Tibial nerve (tissue), 4 donors: ENCODE measurements around the gene PCK2. TPM values are rescaled to one million over a fixed set of nuclear protein-coding genes. Genes with fewer than 3 reads are reported as not detected.

ENCODE experiments used
- DNase-seq, 2 donors: peaks; one replicate each; pipeline ENCODE4 v3.0.0-alpha.2; 2019; ENCODE audit warnings: low spot score in 2 of 2
- H3K27ac ChIP-seq, 4 donors: fragments of 200-600 bp; sonication (generic) in 3 of 4; one replicate each; pipeline ENCODE4 v1.5.1; 2017 to 2019; ENCODE audit warnings: mild to moderate bottlenecking in 1 of 4
- H3K27me3 ChIP-seq, 2 donors: fragments of 200-600 bp; sonication (generic) in 1 of 2; one replicate each; pipeline versions ENCODE4 v1.5.1 to v1.6.0; 2017 to 2019
- H3K36me3 ChIP-seq, 3 donors: fragments of 200-600 bp; sonication (generic); one replicate each; pipeline ENCODE4 v1.5.1; 2018 to 2019
- H3K4me1 ChIP-seq, 4 donors: fragments of 200-600 bp; sonication (generic) in 3 of 4; one replicate each; pipeline ENCODE4 v1.5.1; 2017 to 2019
- H3K4me3 ChIP-seq, 4 donors: fragments of 200-600 bp; sonication (generic) in 3 of 4; one replicate each; pipeline ENCODE4 v1.5.1; 2017 to 2019; ENCODE audit warnings: mild to moderate bottlenecking in 1 of 4, moderate library complexity in 1 of 4
- H3K9me3 ChIP-seq, 4 donors: fragments of 200-600 bp; sonication (generic) in 3 of 4; one replicate each; pipeline ENCODE4 v1.5.1; 2017 to 2019
- CTCF ChIP-seq, 5 experiments: fragments of 200-600 bp in 3 of 5; fragments of 450-650 bp in 2 of 5; sonication (generic) in 3 of 5; IDR thresholded peaks; one replicate each; pipeline ENCODE4 v1.5.1; 2016 to 2019; ENCODE audit warnings: antibody characterized with exemption in 5 of 5, mild to moderate bottlenecking in 3 of 5, moderate library complexity in 2 of 5
- EP300 ChIP-seq, 2 donors: sonication (generic); formaldehyde crosslinking; IDR thresholded peaks; one replicate each; pipeline ENCODE4 v1.6.1; 2017; ENCODE audit warnings: antibody characterized with exemption in 2 of 2, mild to moderate bottlenecking in 1 of 2
- POLR2A ChIP-seq, 2 donors: fragments of 450-650 bp; IDR thresholded peaks; one replicate each; pipeline ENCODE4 v1.6.1; 2017; ENCODE audit warnings: antibody characterized with exemption in 2 of 2, mild to moderate bottlenecking in 2 of 2, moderate library complexity in 2 of 2
- WGBS, 2 donors: methylation state at CpG; one replicate each; pipeline ENCODE4 v1.1.5; 2018; 5-methylcytosine and 5-hydroxymethylcytosine counted together
- total RNA-seq, 4 donors: library from RNA; depleted of rRNA; stranded (reverse); fragments of >200 nt; gene quantifications; one replicate each; pipeline ENCODE4 v1.1.0, GENCODE V29; 2016

PCK2 gene
- total RNA-seq, 4 donors from 2014 or later, result 28.9 to 49.2 (median 34.3) TPM

- DNase-seq, result no peak
- H3K4me1 ChIP-seq, result peaks cover 0 to 17% (median 11%) of the 10 kb centered on the region in 4 donors
- no peak overlapping the region for H3K27ac ChIP-seq
- no peaks in the 10 kb centered on the region for H3K9me3 ChIP-seq
- no peak overlapping the region for H3K4me3 ChIP-seq
- no peak for TF ChIP-seq POLR2A (IDR thresholded peaks at IDR 0.05)
- 70 to 75% methylated on average over 10 of the region's 10 CpGs for WGBS, 2 donors
- H3K36me3 ChIP-seq, result no peaks in the 10 kb centered on the region
- H3K27me3 ChIP-seq, result no peaks in the 10 kb centered on the region
Observed at GRCh38 chr14:24055971-24056799, 37.9 kb upstream of the PCK2 start.

- no peak overlapping the region for H3K4me3 ChIP-seq
- DNase-seq, result no peak
- H3K9me3 ChIP-seq, result no peaks in the 10 kb centered on the region
- H3K27ac ChIP-seq, result no peak overlapping the region
- TF ChIP-seq CTCF (IDR thresholded peaks at IDR 0.05) (no peak), EP300 (IDR thresholded peaks at IDR 0.05) (no peak), POLR2A (IDR thresholded peaks at IDR 0.05) (no peak)
- H3K36me3 ChIP-seq, result no peaks in the 10 kb centered on the region
- 60 to 75% methylated on average over 8 of the region's 8 CpGs for WGBS, 2 donors
- no peaks in the 10 kb centered on the region for H3K27me3 ChIP-seq
- peaks cover 0 to 13% (median 9%) of the 10 kb centered on the region in 4 donors for H3K4me1 ChIP-seq
Observed at GRCh38 chr14:24056800-24057184, 37.3 kb upstream of the PCK2 start.

- Histone ChIP-seq H3K4me3 (no peak overlapping the region), H3K4me1 (peaks cover 0 to 9% (median 6%) of the 10 kb centered on the region in 4 donors), H3K27me3 (no peaks in the 10 kb centered on the region), H3K27ac (no peak overlapping the region), H3K36me3 (no peaks in the 10 kb centered on the region), H3K9me3 (no peaks in the 10 kb centered on the region)
- no peak for DNase-seq
- no peak for TF ChIP-seq EP300 (IDR thresholded peaks at IDR 0.05)
- no peak for TF ChIP-seq POLR2A (IDR thresholded peaks at IDR 0.05)
- no peak for TF ChIP-seq CTCF (IDR thresholded peaks at IDR 0.05)
- 80 to 84% methylated on average over 2 of the region's 2 CpGs for WGBS, 2 donors
Observed at GRCh38 chr14:24057271-24057670, 36.8 kb upstream of the PCK2 start.

GRCh38 chr14:24057867-24058259 is 36.2 kb upstream of the PCK2 start:
- H3K9me3 ChIP-seq, result no peaks in the 10 kb centered on the region
- no peaks in the 10 kb centered on the region for H3K27me3 ChIP-seq
- DNase-seq, result no peak
- WGBS, 2 donors, result 49 to 61% methylated on average over 6 to 14 of the region's 14 CpGs
- H3K36me3 ChIP-seq, result no peaks in the 10 kb centered on the region
- TF ChIP-seq CTCF (IDR thresholded peaks at IDR 0.05) (no peak), EP300 (IDR thresholded peaks at IDR 0.05) (no peak), POLR2A (IDR thresholded peaks at IDR 0.05) (no peak)
- no peak overlapping the region for H3K27ac ChIP-seq
- H3K4me1 ChIP-seq, result peaks cover 0 to 3% (median 0%) of the 10 kb centered on the region in 4 donors
- H3K4me3 ChIP-seq, result no peak overlapping the region

GRCh38 chr14:24058260-24058950 is 35.7 kb upstream of the PCK2 start:
- no peaks in the 10 kb centered on the region for H3K9me3 ChIP-seq
- H3K27me3 ChIP-seq, result no peaks in the 10 kb centered on the region
- peak; percentile 64 to 98 for DNase-seq
- WGBS, 2 donors, result 60 to 65% methylated on average over 7 of the region's 7 CpGs
- no peak overlapping the region for H3K4me3 ChIP-seq
- TF ChIP-seq CTCF (IDR thresholded peaks at IDR 0.05), result peak; percentile 65 to 94 (median 86)
- no peak for TF ChIP-seq POLR2A (IDR thresholded peaks at IDR 0.05)
- peak in 1 of 2 donors; percentile 27 for TF ChIP-seq EP300 (IDR thresholded peaks at IDR 0.05)
- H3K36me3 ChIP-seq, result no peaks in the 10 kb centered on the region
- H3K4me1 ChIP-seq, result peaks cover 0 to 3% (median 0%) of the 10 kb centered on the region in 4 donors
- H3K27ac ChIP-seq, result no peak overlapping the region
